NCI-H446 treated with DMSO at 0.1 percent for 48 hours (cell line): ENCODE data around the gene FMNL3.

Experiments used
- DNase-seq: peaks from one replicate; lab custom pipeline; 2025; lab: John Stamatoyannopoulos, UW

The FMNL3 gene

DNA sequence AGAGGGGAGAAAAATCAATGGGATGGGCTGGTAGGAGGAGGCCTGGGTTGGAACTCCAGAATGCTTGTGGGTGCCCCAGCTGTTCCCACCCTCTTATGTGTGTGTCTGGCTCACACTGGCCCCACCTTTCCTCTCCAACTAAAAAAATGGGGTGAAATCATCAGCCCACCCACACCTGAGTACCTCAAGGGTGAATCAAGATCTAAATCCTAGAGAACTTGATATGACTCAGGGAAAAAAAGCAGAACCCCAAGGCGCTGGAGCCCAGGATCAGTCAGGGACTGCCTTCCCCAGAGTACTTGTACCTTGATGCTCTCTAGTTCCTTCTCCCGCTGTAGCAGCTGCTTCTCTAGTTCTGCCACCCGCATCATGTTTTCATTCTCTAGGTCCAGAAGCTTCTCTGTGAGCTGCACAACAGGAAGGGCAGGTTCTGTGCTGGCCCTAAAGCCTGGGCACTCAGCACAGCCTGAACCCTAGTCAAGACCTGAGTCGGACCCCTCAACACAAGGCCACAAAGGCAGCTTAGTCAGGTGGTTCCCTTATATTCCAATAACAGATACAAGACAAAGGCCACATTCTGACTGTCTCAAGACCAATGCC, 54.2 kb downstream of the FMNL3 start:
- no peak for DNase-seq

DNA sequence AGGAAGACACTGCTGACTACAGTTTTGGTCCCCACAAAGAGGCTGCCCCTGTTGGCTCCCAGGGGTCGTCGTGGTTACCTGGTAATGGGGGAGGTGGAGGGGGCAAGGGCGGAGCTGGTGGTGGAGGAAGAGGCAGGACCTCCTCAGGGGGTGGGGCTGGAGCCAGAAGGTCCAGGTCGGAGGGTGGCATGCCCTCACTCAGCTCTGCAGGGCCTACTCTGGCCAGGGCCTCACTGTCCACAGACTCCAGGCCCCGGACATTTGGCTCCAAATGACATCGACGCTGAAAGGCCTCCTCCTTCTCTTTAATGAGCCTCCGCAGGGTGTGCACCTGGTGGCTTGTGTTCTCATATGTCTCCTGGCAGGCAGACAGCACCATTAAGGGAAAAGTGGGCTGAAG, 55.4 kb downstream of the FMNL3 start:
- DNase-seq = no peak

DNA sequence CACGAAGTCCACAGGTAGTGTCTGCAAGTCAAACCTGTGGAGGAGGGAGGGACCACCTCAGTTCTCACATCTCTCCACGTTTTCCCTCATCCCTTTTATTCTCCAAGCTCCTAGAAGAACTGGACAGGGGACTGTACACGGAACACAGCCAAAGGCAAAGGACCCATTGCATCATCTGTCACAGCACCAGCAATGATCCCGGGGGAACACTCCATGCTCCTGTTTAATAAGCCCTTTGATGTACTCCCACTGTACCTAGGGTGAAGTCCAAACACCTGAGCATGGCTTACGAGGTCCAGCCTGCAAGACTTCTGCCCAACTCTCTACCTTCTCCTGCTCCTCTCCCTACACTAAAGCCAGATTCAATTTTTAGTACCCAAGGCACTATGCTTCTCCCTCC, 57.3 kb downstream of the FMNL3 start:
- DNase-seq = no peak

- DNase-seq = no peak
These were observed 57.8 kb downstream of the FMNL3 start for GRCh38 chr12:49649445-49649844.

DNA sequence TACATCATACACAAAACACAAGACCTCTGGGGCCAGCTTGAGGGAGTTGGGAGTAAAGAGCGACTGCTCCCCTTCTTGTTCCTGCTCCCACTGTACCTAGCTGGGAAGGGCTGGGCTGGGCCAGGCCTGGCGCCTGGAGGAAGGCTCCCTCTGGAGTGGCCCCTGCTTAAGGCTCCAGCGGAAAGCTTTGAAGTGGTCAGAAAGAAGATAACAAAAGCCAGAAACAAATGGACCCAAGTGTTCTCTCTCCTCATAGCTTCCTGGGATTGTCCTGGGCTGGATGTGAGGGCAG, 58.5 kb downstream of the FMNL3 start:
- no peak for DNase-seq

- DNase-seq = no peak
These were observed 59.1 kb downstream of the FMNL3 start for GRCh38 chr12:49647827-49648711.

DNA sequence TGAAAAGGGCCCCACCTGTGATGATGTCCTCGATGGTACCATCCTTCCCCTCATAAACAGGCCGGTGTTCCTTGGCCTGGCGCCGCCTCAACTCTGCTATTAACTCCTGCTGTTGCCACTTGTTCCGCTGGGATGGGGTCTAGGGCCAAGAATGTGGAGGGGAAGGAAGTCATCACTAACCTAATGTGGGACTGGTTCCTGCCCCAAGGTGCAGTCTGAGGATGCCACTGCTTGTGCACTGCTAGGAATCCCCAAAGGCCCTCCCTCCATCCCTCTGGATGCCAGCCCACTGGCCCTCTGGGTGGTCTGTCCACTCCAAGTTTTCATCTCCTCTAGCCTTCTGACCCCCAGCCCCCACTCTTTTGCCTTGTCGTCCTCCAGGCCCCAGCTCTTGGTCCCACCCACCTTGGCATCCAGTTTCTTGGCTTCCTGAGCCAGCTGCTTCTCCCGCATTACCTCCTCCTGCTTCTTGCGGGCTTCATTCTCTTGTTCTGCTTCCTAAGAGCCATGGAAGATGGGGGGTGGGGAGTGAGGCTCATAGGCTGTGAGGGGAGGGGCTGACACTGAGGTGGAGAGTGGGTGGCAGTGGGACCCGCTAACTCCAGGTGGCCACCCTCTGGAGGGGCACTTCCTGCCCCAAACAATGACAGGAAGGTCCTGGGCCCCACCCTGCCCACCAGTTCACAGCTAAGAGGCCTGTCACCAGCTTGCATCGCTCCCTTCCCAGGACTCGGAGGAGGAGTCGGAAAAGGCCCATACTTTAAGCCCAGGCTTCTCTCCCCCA, 60.1 kb downstream of the FMNL3 start:
- no peak for DNase-seq

DNA sequence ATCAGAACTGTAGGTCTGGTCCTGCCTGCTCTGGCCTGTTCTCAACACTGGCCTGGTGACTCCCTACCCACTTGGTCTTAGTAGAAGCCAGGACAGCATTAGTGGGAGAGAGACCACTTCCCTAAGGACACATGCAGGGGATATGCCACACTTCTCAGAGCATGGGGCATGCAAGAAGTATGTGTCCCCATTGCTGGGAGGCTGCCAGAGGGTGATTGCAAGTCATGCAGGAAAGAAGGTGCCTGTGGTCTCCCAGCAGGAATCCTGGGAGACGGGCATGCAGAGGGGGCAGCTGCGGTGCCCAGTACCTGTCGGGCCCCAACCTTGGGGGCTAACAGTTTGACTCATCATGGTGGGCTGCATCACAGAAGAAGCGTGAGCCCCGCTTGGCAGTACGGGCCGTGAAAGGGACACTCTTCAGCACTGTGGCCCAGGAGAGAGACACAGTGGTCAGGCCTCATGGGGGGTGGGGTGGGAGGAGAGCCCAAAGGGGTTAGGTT, 60.8 kb downstream of the FMNL3 start:
- DNase-seq = no peak

- no peak for DNase-seq
These were observed 61.8 kb downstream of the FMNL3 start for GRCh38 chr12:49645146-49646039.

DNA sequence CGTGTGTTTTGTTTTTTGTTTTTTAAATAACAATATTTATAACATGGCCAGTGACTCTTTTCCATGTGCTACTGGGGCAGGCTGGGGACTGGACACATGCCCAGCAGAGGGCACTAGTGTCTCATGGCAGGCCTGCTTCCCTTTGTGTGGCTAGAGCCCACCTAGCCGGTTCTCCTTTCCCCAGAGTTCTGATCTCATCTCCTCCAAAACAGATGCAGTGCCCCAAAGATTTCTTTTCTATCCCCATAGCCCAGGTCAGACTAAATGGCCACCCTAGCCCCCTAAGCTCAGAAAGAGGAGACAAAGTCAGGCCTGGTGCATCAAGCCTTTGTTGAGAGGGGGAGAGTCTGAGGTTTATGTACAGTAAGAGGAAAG, 62.6 kb downstream of the FMNL3 start:
- peak; percentile 43 for DNase-seq

- DNase-seq = no peak
These were observed 63.1 kb downstream of the FMNL3 start for GRCh38 chr12:49643961-49644619.

GRCh38 chr12:49643135-49643534, 64.1 kb downstream of the FMNL3 start:
- no peak for DNase-seq

GRCh38 chr12:49642370-49642802, 64.8 kb downstream of the FMNL3 start:
- DNase-seq = no peak

DNA sequence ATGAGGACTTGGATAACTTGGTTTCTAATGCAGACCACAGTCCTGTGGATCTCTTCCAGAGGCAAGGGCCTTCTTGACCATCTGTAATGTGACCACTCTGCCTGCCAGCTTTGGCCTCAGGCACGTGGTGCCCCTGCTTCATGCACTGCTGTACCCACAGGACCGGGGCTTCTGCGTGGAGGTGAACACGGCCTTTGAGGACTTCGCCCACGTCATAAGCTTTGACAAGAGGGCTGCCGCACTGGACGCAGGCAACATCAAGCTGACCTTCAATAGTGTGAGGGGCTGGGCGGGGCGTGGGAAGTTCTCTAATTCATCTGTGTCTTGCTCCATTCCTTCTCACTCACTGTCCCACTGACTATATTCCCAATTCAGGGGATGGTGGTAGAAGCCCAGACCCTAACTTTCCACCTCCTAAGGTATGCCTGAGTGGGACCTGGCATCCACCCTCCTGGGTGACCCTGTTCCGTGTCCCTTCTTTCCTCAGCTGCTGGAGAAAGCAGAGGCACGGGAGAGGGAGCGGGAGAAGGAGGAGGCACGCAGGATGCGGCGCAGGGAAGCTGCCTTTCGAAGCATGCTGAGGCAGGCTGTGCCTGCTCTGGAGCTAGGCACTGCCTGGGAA, 65.3 kb downstream of the FMNL3 start:
- no peak for DNase-seq

DNA sequence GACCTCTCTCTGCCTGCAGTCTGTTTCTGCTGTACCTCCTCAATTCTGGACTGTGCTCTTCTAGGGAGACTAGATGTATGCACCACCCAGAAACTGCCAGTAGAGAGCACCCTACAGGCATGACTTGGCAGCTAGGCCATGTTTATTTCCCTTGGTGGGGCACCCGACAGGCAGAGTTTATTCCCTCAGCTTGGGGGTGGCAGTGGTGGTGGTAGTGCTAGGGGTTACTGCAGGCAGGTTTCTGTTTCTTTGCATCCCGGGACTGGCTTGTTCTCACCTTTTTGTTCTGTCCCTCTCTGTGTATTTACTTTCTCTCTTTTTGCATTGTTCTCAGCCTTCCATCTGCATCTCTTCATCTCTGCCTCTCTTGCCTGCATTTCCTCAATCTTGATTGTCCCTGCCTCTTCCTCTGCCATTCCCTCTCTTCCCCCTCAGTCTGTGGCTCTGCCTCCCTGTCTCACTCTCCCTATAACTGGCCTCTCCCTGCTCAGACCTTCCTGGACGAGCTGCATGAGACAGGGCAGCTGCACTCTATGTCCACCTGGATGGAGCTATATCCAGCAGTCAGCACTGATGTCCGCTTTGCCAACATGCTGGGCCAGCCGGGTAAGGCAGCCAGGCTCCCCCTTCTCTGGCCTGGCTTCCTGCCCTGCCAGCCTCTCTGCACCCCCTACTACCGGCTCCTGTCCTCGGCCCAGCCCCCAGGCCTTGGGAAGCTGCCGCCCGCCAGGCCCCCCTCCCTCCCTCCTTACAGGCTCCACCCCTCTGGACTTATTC, 70.0 kb downstream of the FMNL3 start:
- DNase-seq = peak; percentile 8

DNA sequence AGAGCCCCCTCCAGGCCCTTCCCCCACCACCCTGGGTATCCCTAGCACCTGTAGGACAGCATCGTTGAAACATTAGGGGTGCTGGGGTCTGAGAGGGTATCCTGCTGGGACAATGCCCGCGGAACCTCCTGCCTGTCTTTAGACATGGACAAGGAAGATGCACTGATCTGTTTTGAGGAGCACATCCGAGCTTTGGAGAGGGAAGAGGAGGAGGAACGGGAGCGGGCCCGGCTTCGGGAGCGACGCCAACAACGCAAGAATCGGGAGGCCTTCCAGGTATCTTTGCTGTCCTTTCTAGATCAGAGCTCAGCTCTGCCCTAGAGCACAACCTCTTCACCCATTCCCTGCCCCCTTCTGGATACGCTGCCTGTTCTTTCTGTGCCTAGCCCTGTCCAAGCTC, 70.6 kb downstream of the FMNL3 start:
- DNase-seq = no peak

- DNase-seq = no peak
These were observed 71.5 kb downstream of the FMNL3 start for GRCh38 chr12:49635656-49636055.

- no peak for DNase-seq
These were observed 72.2 kb downstream of the FMNL3 start for GRCh38 chr12:49635036-49635435.

DNA sequence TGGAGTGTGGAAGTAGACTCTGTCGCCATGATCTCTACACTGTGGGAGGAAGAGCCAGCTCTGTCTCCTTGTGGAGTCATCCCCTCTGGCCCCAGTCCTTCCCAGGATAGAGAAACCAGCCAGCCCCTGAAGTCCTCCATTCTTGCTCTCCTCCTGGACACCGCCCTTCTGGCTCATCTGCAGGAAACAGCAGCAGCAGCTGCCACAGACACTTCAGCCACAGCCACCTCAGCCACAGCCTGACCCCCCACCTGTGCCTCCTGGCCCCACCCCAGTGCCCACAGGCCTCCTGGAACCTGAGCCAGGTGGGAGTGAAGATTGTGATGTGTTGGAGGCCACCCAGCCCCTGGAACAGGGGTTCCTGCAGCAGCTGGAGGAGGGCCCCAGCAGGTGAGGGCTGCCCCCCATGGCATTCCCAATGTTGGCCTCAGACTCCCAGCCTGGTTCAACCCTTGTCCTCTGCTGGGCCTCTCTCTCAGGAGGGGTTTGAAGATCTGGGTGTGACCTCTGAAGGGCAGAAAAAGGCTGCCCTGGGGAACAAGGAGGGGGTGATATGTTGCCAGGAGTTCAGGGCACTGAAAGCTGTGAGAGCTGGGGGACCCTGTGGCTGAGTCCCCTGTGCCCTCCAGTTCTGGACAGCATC, 73.4 kb downstream of the FMNL3 start:
- DNase-seq = no peak
